ENCODE results near the gene TNIK. TPM values are rescaled to one million over a fixed set of nuclear protein-coding genes. Genes with fewer than 3 reads are reported as not detected.

Gene TNIK
- total RNA-seq, 1 experiment from 2014 or later, result 22.4 TPM

DNA sequence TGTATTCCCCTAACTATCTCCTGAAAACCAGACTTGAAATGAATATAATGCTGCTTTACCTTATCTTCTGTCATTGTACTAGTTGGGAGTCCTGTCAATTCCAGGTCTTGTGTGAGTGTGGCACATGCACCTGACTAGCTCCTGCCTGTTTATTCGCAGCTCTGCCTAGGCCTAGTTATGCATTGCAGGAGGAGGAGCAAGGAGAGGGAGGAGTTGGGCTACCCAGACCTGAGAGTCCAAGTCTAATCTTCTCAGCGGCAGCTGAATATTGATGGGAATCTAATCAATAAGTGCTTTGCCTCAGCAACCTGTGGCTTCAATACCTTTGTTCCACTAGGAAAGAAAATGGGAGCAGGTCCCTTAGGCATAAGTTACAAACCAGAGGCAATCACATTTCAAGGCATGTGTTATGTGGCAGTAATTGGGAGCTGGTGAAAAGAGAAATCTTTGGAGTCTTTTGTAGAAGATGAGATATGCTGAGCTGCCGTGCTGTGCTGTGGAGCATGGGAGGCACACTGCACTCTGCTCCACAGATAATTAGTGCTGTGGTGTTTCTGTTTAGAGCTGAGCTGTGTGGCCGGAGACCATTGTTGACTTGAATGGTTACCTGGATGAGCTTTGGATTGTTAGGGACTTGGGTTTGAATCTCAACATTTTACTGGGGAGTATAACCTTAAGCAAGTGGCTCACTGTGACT lies 433.5 kb downstream of the TNIK start, which contains the start of gene SLC2A2:
Gene SLC2A2 (minus strand): TSS at position 124 of the 697 bp plus-strand sequence. CDS start 50 bp downstream, at position 74.
- H3K4me3 ChIP-seq (ENCODE audit: low read depth, low read length), result no peak within 1 kb of the TSS
- peak; percentile 30 to 41 for DNase-seq
- BruUV-seq (replicated peaks), result no TSS peak
- H3K36me3 Mint-ChIP-seq (ENCODE audit: insufficient read depth, unreplicated experiment), result peaks cover 7% of the 10 kb centered on the region
- H3K4me1 ChIP-seq, result peaks cover 40% of the 10 kb centered on the region
- H3K4me1 Mint-ChIP-seq (ENCODE audit: low read depth, unreplicated experiment), result peaks cover 20% of the 10 kb centered on the region
- H3K27me3 ChIP-seq (replicated peaks; ENCODE audit: control insufficient read depth, insufficient read depth, low read length), result no peaks in the 10 kb centered on the region
- no peaks in the 10 kb centered on the region for H3K9me3 ChIP-seq
- H3K9me3 Mint-ChIP-seq (ENCODE audit: unreplicated experiment), result no peaks in the 10 kb centered on the region
- peak within 1 kb of the TSS; percentile 32 for H3K4me3 Mint-ChIP-seq (ENCODE audit: unreplicated experiment)
- ChIA-PET CTCF (interaction anchor here (0.7 to 1.2 kb wide), 3 partner anchors 23 to 225 kb away, joined by 3 to 5 read pairs (median 4); no protein-coding TSS in a partner anchor), POLR2A (no interaction called here)
- no peak within 1 kb of the TSS for H3K27ac Mint-ChIP-seq (ENCODE audit: unreplicated experiment)
- intact Hi-C loops (cut with micrococcal nuclease; ENCODE audit: unreplicated experiment), result no loop called here
- no peaks in the 10 kb centered on the region; the same call in 1 of the 2 replicates for H3K36me3 ChIP-seq (ENCODE audit: control insufficient read depth, insufficient read depth, low read length)
- TF ChIP-seq, protein P1, sequence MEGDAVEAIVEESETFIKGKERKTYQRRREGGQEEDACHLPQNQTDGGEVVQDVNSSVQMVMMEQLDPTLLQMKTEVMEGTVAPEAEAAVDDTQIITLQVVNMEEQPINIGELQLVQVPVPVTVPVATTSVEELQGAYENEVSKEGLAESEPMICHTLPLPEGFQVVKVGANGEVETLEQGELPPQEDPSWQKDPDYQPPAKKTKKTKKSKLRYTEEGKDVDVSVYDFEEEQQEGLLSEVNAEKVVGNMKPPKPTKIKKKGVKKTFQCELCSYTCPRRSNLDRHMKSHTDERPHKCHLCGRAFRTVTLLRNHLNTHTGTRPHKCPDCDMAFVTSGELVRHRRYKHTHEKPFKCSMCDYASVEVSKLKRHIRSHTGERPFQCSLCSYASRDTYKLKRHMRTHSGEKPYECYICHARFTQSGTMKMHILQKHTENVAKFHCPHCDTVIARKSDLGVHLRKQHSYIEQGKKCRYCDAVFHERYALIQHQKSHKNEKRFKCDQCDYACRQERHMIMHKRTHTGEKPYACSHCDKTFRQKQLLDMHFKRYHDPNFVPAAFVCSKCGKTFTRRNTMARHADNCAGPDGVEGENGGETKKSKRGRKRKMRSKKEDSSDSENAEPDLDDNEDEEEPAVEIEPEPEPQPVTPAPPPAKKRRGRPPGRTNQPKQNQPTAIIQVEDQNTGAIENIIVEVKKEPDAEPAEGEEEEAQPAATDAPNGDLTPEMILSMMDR (IDR thresholded peaks at IDR 0.05; ENCODE audit: insufficient read depth in 1 of 2, low read depth in 1 of 2, low read length in 1 of 2, severe bottlenecking in 1 of 2, unreplicated experiment in 1 of 2), result no peak
- H3K27me3 Mint-ChIP-seq (ENCODE audit: insufficient read depth, unreplicated experiment), result no peaks in the 10 kb centered on the region

DNA sequence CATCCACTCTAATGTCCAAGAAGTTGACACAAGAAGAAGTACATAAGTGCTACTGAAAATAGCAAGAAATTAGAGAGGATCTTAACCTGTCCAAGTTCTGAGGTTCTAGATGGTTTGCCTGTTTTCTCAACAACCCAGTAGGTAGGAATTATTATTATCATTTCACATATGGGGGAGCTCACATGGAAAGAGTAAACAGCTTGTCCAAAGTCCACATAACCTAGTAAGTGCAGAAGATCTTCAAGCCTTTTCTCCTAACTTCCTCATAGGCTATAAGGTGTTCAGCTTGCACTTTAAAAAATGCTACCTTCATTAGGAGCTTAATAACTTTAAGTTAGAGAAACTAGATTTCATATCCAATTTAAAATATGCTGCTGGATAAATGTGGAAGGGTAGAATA lies 436.6 kb downstream of the TNIK start:
- CTCF ChIA-PET, result no interaction called here
- H3K27ac Mint-ChIP-seq (ENCODE audit: unreplicated experiment), result no peak overlapping the region

DNA sequence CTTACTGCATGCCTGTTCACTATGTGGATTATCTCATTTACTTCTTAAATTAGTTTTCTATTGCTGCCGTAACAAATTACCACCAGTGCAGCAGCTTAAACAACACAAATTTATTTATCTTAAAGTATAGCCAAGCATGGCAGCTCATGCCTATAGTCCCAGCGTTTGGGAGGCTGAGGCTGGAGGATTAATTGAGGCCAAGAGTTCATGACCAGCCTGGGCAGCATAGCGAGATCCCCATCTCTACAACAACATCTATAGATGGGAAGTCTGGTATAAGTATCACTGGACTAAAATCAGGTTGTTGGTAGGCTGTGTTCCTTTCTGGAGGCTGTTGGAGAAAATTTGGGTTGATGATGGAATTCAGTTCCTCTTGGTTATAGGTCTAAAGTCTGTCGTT lies 438.8 kb downstream of the TNIK start:
- Mint-ChIP-seq H3K4me3 (ENCODE audit: unreplicated experiment) (no peak overlapping the region), H3K4me1 (ENCODE audit: low read depth, unreplicated experiment) (peaks cover 20% of the 10 kb centered on the region), H3K27me3 (ENCODE audit: insufficient read depth, unreplicated experiment) (no peaks in the 10 kb centered on the region), H3K36me3 (ENCODE audit: insufficient read depth, unreplicated experiment) (no peaks in the 10 kb centered on the region), H3K9me3 (ENCODE audit: unreplicated experiment) (no peaks in the 10 kb centered on the region), H3K27ac (ENCODE audit: unreplicated experiment) (no peak overlapping the region)
- TF ChIP-seq, protein P1 (IDR thresholded peaks at IDR 0.05; ENCODE audit: insufficient read depth in 1 of 2, low read depth in 1 of 2, low read length in 1 of 2, severe bottlenecking in 1 of 2, unreplicated experiment in 1 of 2), result no peak
- no peaks in the 10 kb centered on the region for H3K27me3 ChIP-seq (replicated peaks; ENCODE audit: control insufficient read depth, insufficient read depth, low read length)
- H3K4me1 ChIP-seq, result peaks cover 16% of the 10 kb centered on the region; the same call in 1 of the 2 replicates
- no TSS peak for BruUV-seq (replicated peaks)
- intact Hi-C loops (cut with micrococcal nuclease; ENCODE audit: unreplicated experiment), result no loop called here
- POLR2A ChIA-PET, result no interaction called here
- no peak overlapping the region for H3K4me3 ChIP-seq (ENCODE audit: low read depth, low read length)
- DNase-seq, result no peak
- H3K36me3 ChIP-seq (ENCODE audit: control insufficient read depth, insufficient read depth, low read length), result no peaks in the 10 kb centered on the region; the same call in 1 of the 2 replicates
- CTCF ChIA-PET, result no interaction called here
- no peaks in the 10 kb centered on the region for H3K9me3 ChIP-seq

More for the DNA sequence above, 436.6 kb downstream of the TNIK start:
- intact Hi-C loops (cut with micrococcal nuclease; ENCODE audit: unreplicated experiment), result no loop called here
- H3K4me1 ChIP-seq, result peaks cover 27% of the 10 kb centered on the region; the same call in 1 of the 2 replicates
- POLR2A ChIA-PET, result no interaction called here
- H3K9me3 Mint-ChIP-seq (ENCODE audit: unreplicated experiment), result no peaks in the 10 kb centered on the region
- no peaks in the 10 kb centered on the region for H3K27me3 Mint-ChIP-seq (ENCODE audit: insufficient read depth, unreplicated experiment)
- H3K36me3 ChIP-seq (ENCODE audit: control insufficient read depth, insufficient read depth, low read length), result no peaks in the 10 kb centered on the region; the same call in 1 of the 2 replicates
- H3K4me3 Mint-ChIP-seq (ENCODE audit: unreplicated experiment), result no peak overlapping the region
- DNase-seq, result no peak
- TF ChIP-seq, protein P1 (IDR thresholded peaks at IDR 0.05; ENCODE audit: insufficient read depth in 1 of 2, low read depth in 1 of 2, low read length in 1 of 2, severe bottlenecking in 1 of 2, unreplicated experiment in 1 of 2), result no peak
- no peak overlapping the region for H3K4me3 ChIP-seq (ENCODE audit: low read depth, low read length)
- no peaks in the 10 kb centered on the region for H3K27me3 ChIP-seq (replicated peaks; ENCODE audit: control insufficient read depth, insufficient read depth, low read length)
- peaks cover 7% of the 10 kb centered on the region for H3K36me3 Mint-ChIP-seq (ENCODE audit: insufficient read depth, unreplicated experiment)
- H3K4me1 Mint-ChIP-seq (ENCODE audit: low read depth, unreplicated experiment), result peaks cover 21% of the 10 kb centered on the region
- BruUV-seq (replicated peaks), result no TSS peak
- no peaks in the 10 kb centered on the region for H3K9me3 ChIP-seq

Measured in Caco-2 (cell line).